H1 (cell line): ENCODE data around the gene ZFAND4. TPM values are rescaled to one million over a fixed set of nuclear protein-coding genes. Genes with fewer than 3 reads are reported as not detected.

Experiments
- CTCF ChIA-PET: fragments of 300-600 bp; sonication (Branson Sonifier 250); formaldehyde crosslinking; loops from one replicate; lab custom pipeline; 2021; ENCODE audit not compliant: partially characterized antibody; lab: Charles Lee
- POLR2A ChIA-PET: fragments of 300-600 bp; sonication (Branson Sonifier 250); formaldehyde crosslinking; loops from one replicate; lab custom pipeline; 2021; ENCODE audit warnings: inconsistent platforms; ENCODE audit not compliant: partially characterized antibody; lab: Charles Lee
- DNase-seq, 2 experiments: peaks; one replicate each; pipeline versions ENCODE4 v3.0.0 to v3.0.0-alpha.2; 2010 to 2022; ENCODE audit warnings: low spot score in 2 of 2, low read depth in 1 of 2, mixed read lengths in 1 of 2
- FAIRE-seq: peaks from 2 replicates; lab custom pipeline; 2011; peaks lifted over from hg19 to GRCh38; lab: Jason Lieb, UNC
- H2AFZ ChIP-seq: 2 replicates; pipeline ENCODE4 v1.8.1; 2012; ENCODE audit warnings: low read length, inconsistent platforms
- H2AK5ac ChIP-seq: 2 replicates; pipeline ENCODE4 v1.6.1; 2013; ENCODE audit warnings: low read depth, low read length
- H2BK120ac ChIP-seq: replicated peaks from 2 replicates; pipeline ENCODE3; 2013; ENCODE audit warnings: low read depth, low read length, inconsistent platforms
- H2BK12ac ChIP-seq: 2 replicates; pipeline ENCODE4 v1.6.1; 2013; ENCODE audit warnings: low read depth, low read length
- H2BK15ac ChIP-seq: 2 replicates; pipeline ENCODE4 v1.6.1; 2013; ENCODE audit warnings: low read length
- H2BK20ac ChIP-seq: 2 replicates; pipeline ENCODE4 v1.6.1; 2013; ENCODE audit warnings: low read length
- H2BK5ac ChIP-seq: 2 replicates; pipeline ENCODE4 v1.6.1; 2013; ENCODE audit warnings: low read depth, low read length
- H3K14ac ChIP-seq: 2 replicates; pipeline ENCODE4 v1.6.1; 2013; ENCODE audit warnings: inconsistent platforms; ENCODE audit not compliant: insufficient read length
- H3K18ac ChIP-seq: 2 replicates; pipeline ENCODE4 v1.6.1; 2013; ENCODE audit warnings: low read length; ENCODE audit errors: extremely low read depth
- H3K23ac ChIP-seq: 2 replicates; pipeline ENCODE4 v1.6.1; 2013; ENCODE audit warnings: inconsistent platforms; ENCODE audit not compliant: insufficient read length
- H3K23me2 ChIP-seq: 2 replicates; pipeline ENCODE4 v1.6.1; 2013; ENCODE audit warnings: low read depth, low read length
- H3K27ac ChIP-seq: 2 replicates; pipeline ENCODE4 v1.6.1; 2011; ENCODE audit warnings: low read depth, low read length, inconsistent platforms
- H3K27me3 ChIP-seq, 4 experiments: replicated peaks in 1 of 4; 1 replicate in 1 of 4; 2 replicates in 3 of 4; pipeline versions ENCODE4 v1.6.1 to v1.8.1; 2011 to 2013; ENCODE audit warnings: low read length in 3 of 4, mild to moderate bottlenecking in 3 of 4, inconsistent platforms in 2 of 4, mixed read lengths in 2 of 4, moderate library complexity in 1 of 4; ENCODE audit not compliant: control insufficient read depth in 3 of 4, insufficient read depth in 3 of 4; ENCODE audit errors: extremely low read depth in 1 of 4
- H3K36me3 ChIP-seq, 4 experiments: 2 replicates each; pipeline versions ENCODE4 v1.6.1 to v1.8.1; 2011 to 2013; ENCODE audit warnings: mild to moderate bottlenecking in 4 of 4, low read length in 3 of 4, moderate library complexity in 2 of 4, control low read depth in 1 of 4, inconsistent platforms in 1 of 4; ENCODE audit not compliant: insufficient read depth in 4 of 4, control insufficient read depth in 2 of 4
- H3K4ac ChIP-seq: replicated peaks from 2 replicates; pipeline ENCODE3; 2013; ENCODE audit warnings: low read length, low read depth, mixed read lengths, inconsistent platforms; ENCODE audit not compliant: insufficient read length
- H3K4me1 ChIP-seq, 4 experiments: replicated peaks in 1 of 4; 1 replicate in 1 of 4; 2 replicates in 3 of 4; pipeline versions ENCODE4 v1.6.1 to v1.8.1; 2011 to 2013; ENCODE audit warnings: low read length in 3 of 4, inconsistent platforms in 2 of 4, mixed read lengths in 1 of 4; ENCODE audit not compliant: insufficient read depth in 4 of 4, control insufficient read depth in 3 of 4
- H3K4me2 ChIP-seq, 2 experiments: 2 replicates each; pipeline versions ENCODE4 v1.6.1 to v1.8.1; 2011 to 2013; ENCODE audit warnings: low read depth in 2 of 2, low read length in 2 of 2, control low read depth in 1 of 2, inconsistent platforms in 1 of 2, mild to moderate bottlenecking in 1 of 2; ENCODE audit not compliant: insufficient read depth in 1 of 2
- H3K4me3 ChIP-seq, 4 experiments: fragments of 200-600, 300-600 bp in 1 of 4; sonication (generic), shearing (Covaris generic), sonication (Bioruptor Twin) in 1 of 4; 2 replicates each; pipeline versions ENCODE4 v1.5.1 to v1.8.1; 2011 to 2016; ENCODE audit warnings: low read length in 4 of 4, low read depth in 3 of 4, control low read depth in 2 of 4, inconsistent platforms in 2 of 4, mild to moderate bottlenecking in 2 of 4, mixed read lengths in 1 of 4, moderate library complexity in 1 of 4; ENCODE audit not compliant: insufficient read depth in 2 of 4; ENCODE audit errors: extremely low read depth in 1 of 4
- H3K56ac ChIP-seq: replicated peaks from 2 replicates; pipeline ENCODE3; 2013; ENCODE audit warnings: low read depth, mild to moderate bottlenecking, mixed read lengths, low read length, inconsistent platforms; ENCODE audit not compliant: insufficient read length
- H3K79me1 ChIP-seq: 2 replicates; pipeline ENCODE4 v1.6.1; 2013; ENCODE audit warnings: low read depth, low read length, control low read depth
- H3K79me2 ChIP-seq, 2 experiments: 2 replicates each; pipeline versions ENCODE4 v1.6.1 to v1.8.1; 2012 to 2013; ENCODE audit warnings: low read length in 2 of 2, mild to moderate bottlenecking in 2 of 2, inconsistent platforms in 1 of 2; ENCODE audit not compliant: insufficient read depth in 2 of 2, control insufficient read depth in 1 of 2
- H3K9ac ChIP-seq, 4 experiments: replicated peaks in 1 of 4; 1 replicate in 1 of 4; 2 replicates in 3 of 4; pipeline versions ENCODE4 v1.6.1 to v1.8.1; 2011 to 2013; ENCODE audit warnings: low read depth in 3 of 4, low read length in 3 of 4, control low read depth in 2 of 4, mild to moderate bottlenecking in 2 of 4, moderate library complexity in 2 of 4, inconsistent platforms in 1 of 4; ENCODE audit errors: extremely low read depth in 1 of 4
- H3K9me3 ChIP-seq, 2 experiments: 2 replicates each; pipeline versions ENCODE4 v1.6.1 to v1.8.1; 2012 to 2013; ENCODE audit warnings: mild to moderate bottlenecking in 2 of 2, moderate library complexity in 2 of 2, control low read depth in 1 of 2, inconsistent platforms in 1 of 2, low read depth in 1 of 2, low read length in 1 of 2, mixed read lengths in 1 of 2; ENCODE audit not compliant: insufficient read depth in 2 of 2
- H4K20me1 ChIP-seq, 2 experiments: replicated peaks in 1 of 2; 2 replicates each; pipeline versions ENCODE3 to v1.8.1; 2011 to 2013; ENCODE audit warnings: inconsistent platforms in 2 of 2, low read length in 2 of 2, mild to moderate bottlenecking in 1 of 2; ENCODE audit not compliant: insufficient read depth in 2 of 2, control insufficient read depth in 1 of 2
- H4K5ac ChIP-seq: 2 replicates; pipeline ENCODE4 v1.6.1; 2013; ENCODE audit warnings: low read length, low read depth, mixed read lengths, inconsistent platforms; ENCODE audit not compliant: insufficient read length
- H4K8ac ChIP-seq: 2 replicates; pipeline ENCODE4 v1.8.0; 2013; ENCODE audit warnings: mild to moderate bottlenecking, moderate library complexity, low read length, inconsistent platforms; ENCODE audit not compliant: insufficient read depth; ENCODE audit errors: extremely low read depth
- H4K91ac ChIP-seq: replicated peaks from 2 replicates; pipeline ENCODE3; 2013; ENCODE audit warnings: low read length, mixed read lengths, inconsistent platforms; ENCODE audit not compliant: insufficient read length
- EP300 ChIP-seq, 2 experiments: IDR thresholded peaks; 1 replicate in 1 of 2; 2 replicates in 1 of 2; pipeline ENCODE4 v1.6.1; 2011 to 2012; ENCODE audit warnings: low read depth in 2 of 2, low read length in 2 of 2, mild to moderate bottlenecking in 2 of 2, borderline replicate concordance in 1 of 2, inconsistent platforms in 1 of 2, moderate library complexity in 1 of 2
- FOSL1 ChIP-seq: IDR thresholded peaks from 2 replicates; pipeline ENCODE4 v1.6.1; 2011; ENCODE audit warnings: mild to moderate bottlenecking, low read depth, low read length, moderate library complexity; ENCODE audit not compliant: insufficient read depth
- WGBS, 2 experiments: shearing (Covaris generic) in 1 of 2; methylation state at CpG; one replicate each; pipeline versions ENCODE4 v1.1.6 to v1.1.7; 2013 to 2015; ENCODE audit warnings: low lambda C conversion rate in 2 of 2, mixed read lengths in 2 of 2, inconsistent platforms in 1 of 2, low coverage in 1 of 2, missing lambda C conversion rate in 1 of 2; ENCODE audit not compliant: insufficient replicate concordance in 2 of 2, insufficient coverage in 1 of 2, insufficient read length in 1 of 2; ENCODE audit errors: extremely low coverage in 1 of 2, missing lambda C conversion rate in 1 of 2; 5-methylcytosine and 5-hydroxymethylcytosine counted together
- polyA plus RNA-seq, 7 experiments: library from polyadenylated mRNA; depleted of rRNA in 3 of 7; stranded (reverse) in 5 of 7; unstranded in 2 of 7; fragments of >200 nt in 5 of 7; fragments of 200-250 nt in 2 of 7; gene quantifications; 1 replicate in 5 of 7; 2 replicates in 1 of 7; 4 replicates in 1 of 7; pipeline versions ENCODE4 v1.2.1 to v1.2.3, GENCODE V29; 2011 to 2013; ENCODE audit warnings: missing spikeins in 2 of 7, mixed read lengths in 2 of 7
- total RNA-seq: library from RNA; stranded (reverse); fragmentation: NEBNext Ultra II Directional; extraction: Animal tissue kit (Norgen Biotek cat#: 25700); gene quantifications from 2 replicates; pipeline ENCODE4 v1.2.1, GENCODE V29; 2021

ZFAND4 gene
- total and polyA plus RNA-seq, 2 of the 8 experiments (the other 6 are each of a cell fraction or from before 2014, with no cell fraction given), result 2.8 to 17.8 TPM

DNA sequence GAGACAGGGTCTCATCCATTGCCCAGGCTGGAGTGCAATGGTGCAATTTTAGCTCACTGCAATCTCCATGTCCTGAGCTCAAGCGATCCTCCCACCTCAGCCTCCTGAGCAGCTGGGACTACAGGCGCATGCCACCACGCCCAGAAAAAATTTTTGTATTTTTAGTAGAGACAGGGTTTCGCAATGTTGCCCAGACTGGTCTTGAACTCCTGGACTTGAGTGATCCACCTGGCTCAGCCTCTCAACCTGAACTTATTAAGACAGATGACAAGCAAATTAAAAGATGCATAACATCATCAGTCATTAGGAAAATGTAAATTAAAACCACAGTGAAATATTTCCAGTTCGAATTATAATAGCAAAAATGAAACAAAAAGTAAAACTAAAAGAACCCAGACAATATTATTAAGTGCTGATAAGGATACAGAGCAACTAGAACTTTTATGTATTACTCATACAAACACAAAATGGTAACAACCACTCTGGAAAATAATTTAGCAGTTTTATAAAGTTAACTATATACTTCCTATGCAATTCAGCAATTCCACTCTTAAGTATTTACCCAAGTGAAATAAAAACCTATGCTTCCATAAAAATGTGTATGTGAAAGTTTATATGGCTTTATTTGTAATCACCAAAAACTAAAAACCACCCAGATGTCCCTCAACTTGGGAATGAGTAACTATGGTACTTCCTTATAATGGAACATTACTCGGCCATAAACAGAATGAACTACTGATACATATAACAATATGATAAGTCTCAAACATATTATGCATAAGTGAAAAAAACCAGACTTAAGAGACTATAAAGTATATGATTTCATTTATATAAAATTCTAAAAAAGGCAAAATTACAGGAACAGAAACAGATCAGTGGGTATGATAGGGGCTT, 15.3 kb downstream of the ZFAND4 start:
- Histone ChIP-seq H3K4me1 (no peaks in the 10 kb centered on the region), H2BK20ac (no peak overlapping the region), H4K5ac (no peak overlapping the region), H3K36me3 (peaks cover 0 to 2% (median 0%) of the 10 kb centered on the region in 4 experiments; a peak in 1 of 8 replicates), H2BK12ac (no peak overlapping the region), H4K8ac (no peak overlapping the region), H4K20me1 (peaks cover 0 to 1% of the 10 kb centered on the region in 2 experiments), H2BK5ac (no peak overlapping the region), H3K9me3 (no peaks in the 10 kb centered on the region), H3K4me3 (no peak overlapping the region)
- FAIRE-seq (no peak), DNase-seq (no peak)
- TF ChIP-seq FOSL1, result no peak
- TF ChIP-seq EP300 (IDR thresholded peaks at IDR 0.05; ENCODE audit: borderline replicate concordance in 1 of 2, low read depth in 2 of 2, low read length in 2 of 2), result no peak
- TF ChIP-seq, all 59 proteins: peak for 0
- Histone ChIP-seq H3K9ac (no peak overlapping the region), H3K56ac (no peak overlapping the region), H2BK120ac (no peak overlapping the region), H3K27ac (no peak overlapping the region), H3K14ac (no peak overlapping the region), H3K4ac (no peak overlapping the region), H3K27me3 (no peaks in the 10 kb centered on the region), H3K79me2 (peaks cover 0 to 32% of the 10 kb centered on the region in 2 experiments; a peak in 2 of 4 replicates), H3K4me2 (no peak overlapping the region), H2AK5ac (no peak overlapping the region), H3K23ac (no peak overlapping the region), H3K79me1 (no peaks in the 10 kb centered on the region), H4K91ac (no peak overlapping the region), H3K18ac (no peak overlapping the region), H3K23me2 (no peaks in the 10 kb centered on the region), H2BK15ac (no peak overlapping the region), H2AFZ (no peak overlapping the region)
- POLR2A ChIA-PET, result interaction anchor here (0.7 kb wide), 1 partner anchor 459 kb away, joined by 7 read pairs; no protein-coding TSS in a partner anchor
- whole genome bisulfite sequencing, 2 experiments, result 96% methylated on average over 6 of the region's 6 CpGs; no CpG with 5 or more reads in 1 of the 2 experiments
- CTCF ChIA-PET, result interaction anchor here (1.0 kb wide), 1 partner anchor 192 kb away, joined by 3 read pairs; no protein-coding TSS in a partner anchor
